Right forelimb (tissue), 1 donor: ENCODE results near the gene ENKUR.

ENCODE experiments used
- DNase-seq: peaks from one replicate; pipeline ENCODE4 v3.0.0-alpha.2; 2018

ENKUR gene, protein sequence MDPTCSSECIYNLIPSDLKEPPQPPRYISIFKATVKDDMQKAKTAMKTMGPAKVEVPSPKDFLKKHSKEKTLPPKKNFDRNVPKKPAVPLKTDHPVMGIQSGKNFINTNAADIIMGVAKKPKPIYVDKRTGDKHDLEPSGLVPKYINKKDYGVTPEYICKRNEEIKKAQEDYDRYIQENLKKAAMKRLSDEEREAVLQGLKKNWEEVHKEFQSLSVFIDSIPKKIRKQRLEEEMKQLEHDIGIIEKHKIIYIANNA

DNA sequence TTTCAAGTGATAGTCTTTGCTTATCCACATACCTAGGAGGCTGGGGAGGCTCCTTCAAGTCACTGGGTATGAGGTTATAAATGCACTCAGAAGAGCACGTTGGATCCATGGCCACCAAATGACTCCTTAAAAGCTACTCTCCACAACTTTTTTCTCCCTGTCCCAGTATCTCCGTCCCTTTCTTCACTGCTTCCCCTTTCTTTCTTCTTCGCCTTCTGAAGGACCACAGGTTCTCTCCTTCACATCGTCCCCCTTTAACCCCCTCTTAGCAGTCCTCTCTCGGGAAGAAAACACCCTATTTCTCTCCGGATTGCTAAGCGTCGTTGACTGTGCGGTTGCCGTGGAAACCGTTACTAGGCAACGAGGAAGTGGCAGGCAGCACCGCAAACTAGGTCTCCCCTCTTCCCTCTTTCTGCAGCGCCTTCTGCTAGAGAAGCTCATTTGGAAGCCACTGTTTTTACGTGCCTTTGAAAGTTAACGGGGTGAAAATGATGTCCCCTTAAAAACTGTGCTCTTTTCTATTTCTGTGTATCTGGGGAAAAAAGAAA, at the start of gene ENKUR:
ENKUR (minus strand) TSS at position 331 of the 548 bp plus-strand sequence; CDS start at position 109, 222 bp downstream.
- DNase-seq, result peak; percentile 91

DNA sequence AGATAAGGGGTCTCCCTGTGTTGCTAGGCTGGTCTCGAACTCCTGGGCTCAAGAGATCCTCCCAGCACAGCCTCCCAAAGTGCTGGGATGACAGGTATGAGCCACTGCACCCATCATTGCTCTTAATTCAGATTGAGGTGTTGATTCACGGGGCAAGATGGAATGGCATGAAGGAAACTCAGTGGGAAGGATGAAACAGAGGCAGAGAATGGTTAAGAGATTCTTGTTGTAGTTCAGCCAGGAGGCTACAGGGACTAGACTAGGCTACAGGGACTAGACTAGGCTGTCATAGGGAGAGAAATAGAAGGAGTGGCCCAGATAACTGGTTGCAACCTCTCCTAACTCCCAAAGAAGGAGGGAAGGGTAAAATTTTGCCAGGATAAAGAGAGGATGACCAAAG, 48.4 kb upstream of the ENKUR start:
- no peak for DNase-seq

DNA sequence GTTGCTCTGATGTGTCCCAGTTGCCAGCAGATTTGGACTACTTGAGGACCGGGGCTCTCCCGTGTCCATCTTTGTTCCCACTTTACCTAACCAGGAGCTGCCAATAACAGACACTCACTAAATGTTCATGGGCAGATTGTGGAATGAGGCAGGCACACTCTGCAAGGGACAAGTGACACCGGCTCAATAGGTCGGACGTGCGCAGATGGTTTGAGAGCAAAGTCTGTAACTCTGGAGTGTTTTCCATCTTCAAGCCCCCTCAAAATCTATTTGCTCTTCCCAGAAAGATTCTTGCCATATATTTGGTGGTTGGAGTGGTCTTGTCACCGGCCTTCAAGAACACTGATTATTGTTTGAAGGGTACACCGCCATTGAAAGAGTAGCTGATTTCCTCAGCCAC, 47.7 kb upstream of the ENKUR start:
- no peak for DNase-seq

DNA sequence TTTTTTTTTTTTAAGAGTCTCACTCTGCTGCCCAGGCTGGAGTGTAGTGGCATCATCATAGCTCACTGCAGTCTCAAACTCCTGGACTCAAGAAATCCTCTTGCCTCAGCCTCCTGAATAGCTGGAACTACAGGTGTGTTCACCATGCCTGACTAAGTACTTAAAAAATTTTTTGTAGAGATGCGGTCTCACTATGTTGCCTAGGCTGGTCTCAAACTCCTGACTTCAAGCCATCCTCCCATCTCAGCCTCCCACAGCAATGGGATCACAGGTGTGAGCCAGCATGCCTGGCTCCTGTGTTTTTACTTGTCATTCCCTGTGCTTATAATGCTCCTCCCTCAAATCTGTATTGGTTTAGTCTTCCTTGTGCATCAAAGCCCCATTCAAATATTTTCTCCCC, 47.2 kb upstream of the ENKUR start:
- no peak for DNase-seq

DNA sequence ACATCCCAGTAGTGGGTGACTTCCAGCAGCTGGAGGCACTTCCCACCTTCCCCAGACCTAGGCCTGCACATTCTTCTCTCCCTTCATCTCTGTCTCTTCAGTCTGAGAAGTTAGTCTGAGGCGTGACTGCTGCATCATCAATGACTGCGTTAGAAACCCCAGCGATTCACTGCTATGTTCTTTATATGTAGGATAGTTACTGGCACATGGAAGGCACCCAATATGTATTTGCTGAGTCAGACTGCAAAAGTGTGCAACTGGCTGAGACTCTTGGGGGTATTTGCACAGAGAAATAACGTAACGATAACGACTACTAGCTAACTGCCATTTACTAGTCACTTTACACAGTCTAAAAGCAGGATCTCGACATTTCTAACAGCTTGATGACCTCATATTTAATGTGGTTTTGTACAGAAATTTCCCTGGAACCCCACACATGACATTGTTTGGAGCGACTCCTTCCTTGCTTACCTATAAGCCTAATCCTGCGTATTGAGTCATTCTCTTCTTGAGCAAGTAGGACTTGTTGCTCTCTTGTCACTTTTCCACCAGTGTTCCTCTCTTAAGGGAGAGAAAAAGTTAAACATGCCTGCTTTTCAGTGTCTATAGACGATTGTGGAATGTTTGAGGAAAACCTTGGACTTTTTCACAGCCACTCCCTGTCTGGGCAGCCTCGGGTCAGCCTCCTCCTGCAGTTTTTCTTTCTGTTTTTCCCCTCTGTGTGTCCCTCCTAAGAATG, 45.9 kb upstream of the ENKUR start:
- no peak for DNase-seq

DNA sequence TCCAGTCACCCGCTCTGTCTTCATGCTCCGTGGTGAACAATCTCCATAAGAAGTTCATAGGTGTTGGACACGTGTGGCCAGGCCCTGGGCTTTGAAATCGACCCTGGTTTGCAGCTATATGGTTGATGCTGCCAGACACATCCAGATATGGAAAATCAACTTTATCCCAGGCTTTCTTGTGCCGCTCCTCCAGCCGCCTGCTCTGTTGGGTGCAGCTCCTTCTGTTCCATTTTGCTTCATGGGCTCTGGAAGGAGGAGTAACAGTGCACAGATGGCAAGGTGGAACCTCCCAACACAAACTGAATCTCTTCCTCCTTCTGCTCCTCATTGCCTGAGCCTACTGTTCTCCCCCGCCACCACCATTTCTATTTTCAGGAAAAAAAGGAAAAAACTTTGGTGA, 45.2 kb upstream of the ENKUR start:
- DNase-seq, result no peak

DNA sequence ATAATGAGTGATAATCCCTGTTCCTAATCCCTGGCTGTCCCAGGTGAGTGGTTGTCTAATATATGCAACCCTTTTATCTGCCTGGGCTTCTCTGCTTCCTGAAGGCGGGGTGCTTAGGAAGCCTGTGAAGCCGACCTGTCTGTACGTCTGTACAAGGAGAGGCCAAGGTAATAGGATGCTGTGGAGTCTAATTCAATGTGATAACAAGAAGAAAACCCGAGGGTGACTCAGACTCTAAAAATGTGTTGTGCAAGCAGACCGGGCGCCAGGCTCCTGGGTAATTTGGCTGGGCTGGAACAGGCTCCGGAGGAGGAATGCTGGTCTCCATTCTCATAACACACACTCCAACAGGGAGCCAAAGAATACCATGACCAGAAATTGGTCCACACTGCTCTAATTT, 44.0 kb upstream of the ENKUR start:
- DNase-seq, result no peak

DNA sequence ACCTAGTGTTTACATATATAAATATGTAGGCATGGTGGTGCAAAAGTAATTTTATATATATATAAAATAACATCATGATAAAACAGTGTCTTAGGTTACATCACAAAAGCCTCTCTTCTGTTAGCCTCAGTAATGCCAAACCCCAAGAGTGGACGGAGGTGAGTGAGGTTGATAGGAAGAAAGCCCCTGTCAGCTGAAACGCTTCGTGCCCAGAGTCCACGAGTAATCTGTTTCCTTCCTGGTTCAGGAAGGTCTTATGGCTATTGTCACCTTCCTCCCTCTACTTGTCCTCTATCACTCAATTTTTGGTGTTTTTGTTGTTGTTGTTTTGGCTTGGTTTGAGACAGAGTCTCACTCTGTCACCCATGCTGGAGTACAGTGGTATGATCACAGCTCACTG, 41.9 kb upstream of the ENKUR start:
- DNase-seq, result no peak

DNA sequence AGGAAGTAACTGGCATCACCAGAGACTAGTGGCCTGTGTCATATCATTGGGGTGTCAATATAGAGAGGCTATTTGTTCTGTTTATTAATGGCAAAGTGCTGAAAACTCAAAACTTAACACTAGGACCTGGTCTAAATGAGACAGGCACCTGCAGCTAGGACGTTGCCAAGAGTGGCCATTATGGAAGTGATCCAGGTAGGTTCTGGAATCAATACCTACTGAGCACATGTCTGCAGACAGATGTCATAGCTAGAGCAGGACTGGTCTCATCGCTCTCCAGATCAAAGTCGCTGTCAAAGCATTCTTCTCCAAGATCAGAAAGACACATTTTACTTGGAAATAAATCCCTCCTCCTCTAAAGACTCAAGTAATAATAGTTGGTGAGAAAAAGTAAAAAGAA, 40.8 kb upstream of the ENKUR start:
- no peak for DNase-seq

DNA sequence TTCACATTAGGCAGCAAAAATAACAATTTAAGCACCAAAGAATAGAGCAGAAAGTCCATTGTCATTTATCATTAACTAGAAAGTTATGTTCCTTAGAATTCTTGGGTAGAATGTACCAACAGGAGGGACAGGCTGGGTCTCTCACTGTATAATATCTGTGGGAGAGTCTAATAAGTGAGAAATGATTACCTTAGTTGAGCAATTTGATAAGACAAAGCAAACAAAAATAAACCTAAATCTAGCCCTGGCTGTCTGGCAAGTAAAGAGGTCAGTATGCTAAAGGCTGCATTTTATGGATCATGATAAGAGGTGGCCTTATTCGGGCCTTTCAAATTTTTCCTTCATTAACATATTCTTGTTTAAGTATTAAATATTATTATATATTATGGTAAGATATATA, 36.1 kb upstream of the ENKUR start:
- DNase-seq, result no peak

DNA sequence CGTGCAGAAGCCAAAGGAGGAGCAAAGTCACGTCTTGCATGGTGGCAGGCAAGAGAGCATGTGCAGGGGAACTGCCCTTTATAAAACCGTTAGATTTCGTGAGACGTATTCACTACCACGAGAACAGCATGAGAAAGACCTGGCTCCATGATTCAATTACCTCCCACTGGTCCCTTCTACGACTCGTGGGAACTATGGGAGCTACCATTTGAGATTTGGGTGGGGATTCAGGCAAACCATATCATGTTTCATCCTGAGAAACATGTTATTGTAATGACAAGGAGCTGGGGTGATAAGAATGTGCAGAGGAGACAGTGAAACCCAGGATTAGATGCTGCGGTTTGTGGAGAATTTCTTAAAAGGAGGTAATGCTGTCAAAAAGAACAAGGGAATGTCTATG, 34.4 kb upstream of the ENKUR start:
- no peak for DNase-seq

DNA sequence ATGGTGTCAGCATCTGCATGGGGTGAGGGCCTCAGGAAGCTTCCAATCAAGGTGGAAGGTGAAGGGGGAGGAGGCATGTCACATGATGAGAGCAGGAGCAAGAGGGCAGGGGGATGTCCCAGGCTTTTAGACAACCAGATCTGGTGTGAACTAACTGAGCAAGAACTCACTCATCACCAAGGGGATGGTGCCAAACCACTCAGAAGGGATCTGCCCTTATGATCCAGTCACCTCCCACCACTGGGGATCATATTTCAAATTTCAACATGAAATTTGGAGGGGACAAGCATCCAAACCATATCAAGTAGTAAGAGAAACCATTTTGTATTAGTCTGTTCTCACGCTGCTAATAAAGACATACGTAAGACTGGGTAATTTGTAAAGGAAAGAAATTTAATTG, 34.0 kb upstream of the ENKUR start:
- no peak for DNase-seq

DNA sequence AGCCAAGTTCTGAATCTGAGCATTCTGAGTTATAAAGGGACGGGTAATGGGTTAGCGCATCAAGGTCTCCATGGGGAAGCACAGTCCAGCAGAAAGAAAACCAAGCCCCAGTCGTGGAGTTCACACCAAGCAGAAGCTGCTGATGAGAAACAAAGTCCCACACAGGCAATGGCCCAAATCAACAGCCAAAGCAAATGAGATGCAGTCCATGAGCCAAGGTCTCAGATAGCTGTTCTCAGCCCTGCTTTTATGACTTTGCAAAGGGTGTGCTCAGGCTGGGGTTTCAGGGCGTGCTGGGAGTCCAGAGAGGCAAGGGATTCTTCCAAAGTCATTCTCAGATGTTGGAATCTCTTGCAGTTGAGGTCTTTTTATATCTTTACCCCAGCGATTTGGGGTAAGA, 32.5 kb upstream of the ENKUR start:
- DNase-seq, result no peak

DNA sequence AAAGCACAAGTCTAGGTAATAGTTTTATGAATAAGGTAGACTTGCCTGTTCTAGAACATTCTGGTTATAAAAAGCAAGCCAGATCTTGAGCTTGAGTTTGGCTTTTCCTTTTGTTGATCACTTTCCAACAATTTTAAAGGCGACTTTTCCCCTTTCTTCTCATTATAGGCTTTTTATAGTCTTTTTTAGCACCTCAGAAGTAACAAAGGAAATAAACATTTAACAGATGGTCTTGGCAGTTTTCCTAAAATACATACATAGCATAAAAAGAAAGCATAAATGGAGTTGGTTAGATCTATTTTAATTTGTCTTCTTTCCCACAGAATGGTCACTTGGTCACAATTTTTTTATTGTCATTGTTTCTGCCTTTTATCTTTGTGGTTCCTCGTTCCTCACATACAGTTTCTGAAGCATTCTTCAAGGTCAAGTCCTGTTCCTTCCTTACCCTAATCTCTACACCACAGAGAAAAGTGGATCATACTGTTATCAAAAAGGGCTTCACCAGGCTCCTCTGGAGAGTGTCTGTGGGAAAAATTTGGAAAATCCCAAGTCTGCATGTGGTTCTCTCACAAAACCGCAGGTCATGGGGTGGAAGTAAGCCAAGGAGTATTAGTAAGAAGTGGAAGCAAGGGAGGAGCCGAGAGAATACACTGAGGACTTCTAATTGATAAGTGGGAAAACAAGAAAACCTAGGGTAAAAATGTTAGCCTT, 31.8 kb upstream of the ENKUR start:
- no peak for DNase-seq

DNA sequence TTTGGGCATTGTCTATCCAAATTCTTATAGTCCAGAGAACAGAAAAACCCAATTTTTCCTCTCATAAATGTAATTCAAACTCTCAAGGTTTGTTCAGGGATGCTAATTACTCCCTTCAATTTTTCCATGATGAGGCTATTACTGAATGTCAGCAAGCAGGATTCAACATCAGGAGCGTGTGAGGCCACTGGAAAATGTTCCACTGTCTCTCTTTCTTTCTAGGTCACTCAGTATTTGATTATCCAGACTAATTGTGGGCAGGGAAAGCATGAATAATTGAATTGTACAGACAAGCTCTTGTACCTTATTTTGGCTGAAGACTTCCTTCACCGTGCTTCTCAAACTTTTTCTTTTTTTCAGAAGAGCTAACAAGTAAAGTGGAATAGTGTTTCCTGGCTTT, 31.1 kb upstream of the ENKUR start:
- no peak for DNase-seq

DNA sequence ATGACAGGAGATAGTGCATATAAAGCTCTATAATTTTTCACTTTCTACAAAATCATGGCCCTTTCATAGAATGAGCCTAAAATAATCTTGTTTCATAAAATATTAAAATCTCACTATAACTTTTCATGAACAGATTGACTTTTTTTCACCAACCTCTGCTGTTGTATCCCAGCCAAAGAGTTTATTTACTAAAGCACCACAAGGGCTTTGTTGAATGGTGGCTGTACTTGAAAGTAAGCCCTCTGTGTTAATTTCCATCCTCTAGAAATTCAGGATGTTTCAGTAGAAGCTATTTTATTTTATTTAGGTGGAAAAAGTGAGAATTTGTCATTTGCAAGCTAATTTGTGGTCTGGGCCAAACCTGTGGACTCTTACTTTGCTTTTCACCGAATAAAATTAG, 30.7 kb upstream of the ENKUR start:
- no peak for DNase-seq

DNA sequence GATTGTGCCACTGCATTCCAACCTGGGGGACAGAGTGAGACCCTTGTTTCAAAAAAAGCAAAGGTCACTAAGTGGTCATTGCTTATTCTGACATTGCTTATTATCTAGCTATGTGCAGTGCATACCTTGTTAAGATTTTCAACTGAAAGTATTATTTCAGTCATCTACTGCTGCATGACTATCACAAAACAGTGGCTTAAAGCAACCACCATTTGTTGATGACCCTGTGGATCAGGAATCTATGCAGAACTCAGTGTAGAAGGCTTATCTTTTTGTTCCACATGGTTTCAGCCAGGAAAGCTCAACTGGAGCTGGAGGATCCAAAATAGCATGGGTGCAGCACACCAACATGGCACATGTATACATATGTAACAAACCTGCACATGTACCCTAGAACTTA, 23.6 kb upstream of the ENKUR start:
- no peak for DNase-seq

DNA sequence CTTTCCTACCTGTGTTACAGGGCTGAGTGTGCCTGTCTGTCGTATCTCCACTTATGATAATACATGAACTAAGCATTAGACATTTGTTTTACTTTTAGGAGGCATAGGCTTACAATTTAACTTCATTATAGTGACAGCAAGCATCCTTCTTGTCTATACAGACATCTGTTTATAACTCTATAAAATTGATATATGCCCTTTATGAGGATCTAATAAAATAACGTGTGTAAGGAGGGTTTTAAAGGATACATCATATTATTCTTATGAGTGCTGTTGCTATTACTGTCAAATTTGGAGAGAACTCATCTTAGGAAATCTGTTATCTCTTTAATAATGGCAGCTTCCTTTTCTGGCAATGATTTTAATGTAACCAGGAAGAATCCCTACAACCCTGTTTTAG, 22.4 kb upstream of the ENKUR start:
- DNase-seq, result no peak

DNA sequence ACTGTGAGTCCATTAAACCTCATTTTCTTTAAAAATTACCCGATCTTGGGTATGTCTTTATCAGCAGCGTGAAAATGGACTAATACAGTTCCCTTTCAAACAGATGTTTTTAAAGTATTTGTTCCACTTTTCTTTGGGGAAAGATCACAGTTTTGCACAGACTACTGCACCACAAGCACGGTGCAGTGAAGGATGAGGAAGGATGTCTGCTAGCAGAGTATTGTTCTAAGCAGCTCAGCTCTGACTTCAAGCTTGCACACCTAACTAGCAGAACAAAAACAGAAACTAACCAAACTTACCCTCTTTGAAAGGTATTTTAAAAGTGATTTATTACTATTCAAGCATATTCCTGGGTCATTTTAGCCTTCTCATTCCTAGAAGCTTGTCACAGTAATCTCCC, 20.4 kb upstream of the ENKUR start:
- DNase-seq, result no peak

DNA sequence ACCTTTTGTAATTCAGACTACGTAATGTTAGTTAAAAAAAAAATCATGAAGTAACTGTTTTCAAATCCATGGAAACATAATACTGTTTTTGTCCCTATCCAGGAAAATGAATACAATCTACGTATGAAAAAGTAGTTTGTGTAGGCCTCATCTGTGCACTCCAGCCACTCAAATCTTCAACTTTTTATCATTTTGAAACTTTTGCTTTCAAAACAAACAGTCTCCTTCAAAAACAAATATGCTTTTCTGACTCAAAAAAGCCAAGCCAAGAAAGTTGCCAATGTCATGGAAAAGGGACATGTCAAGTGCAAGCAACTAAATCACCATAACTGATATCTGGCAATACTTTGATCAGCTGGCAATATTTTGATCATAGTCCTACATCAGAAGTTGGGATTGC, 13.6 kb upstream of the ENKUR start:
- no peak for DNase-seq

DNA sequence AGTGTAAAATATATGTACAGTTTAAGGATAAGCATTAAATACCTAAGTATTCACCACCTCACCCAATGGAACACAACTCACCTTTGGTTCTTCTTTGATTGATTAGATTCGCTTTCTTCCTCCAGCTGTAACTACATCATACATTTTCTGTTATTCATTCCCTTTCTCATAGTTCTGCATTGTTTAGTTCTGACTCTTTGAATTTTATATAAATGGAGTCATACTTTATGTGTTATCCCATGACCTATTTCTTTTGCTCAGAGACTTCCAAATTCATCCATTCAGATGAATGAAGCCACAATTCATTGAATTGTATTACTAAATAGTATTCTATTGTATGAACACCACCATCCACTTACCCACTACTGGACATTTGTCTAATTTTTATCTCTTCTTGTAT, 12.8 kb upstream of the ENKUR start:
- no peak for DNase-seq

DNA sequence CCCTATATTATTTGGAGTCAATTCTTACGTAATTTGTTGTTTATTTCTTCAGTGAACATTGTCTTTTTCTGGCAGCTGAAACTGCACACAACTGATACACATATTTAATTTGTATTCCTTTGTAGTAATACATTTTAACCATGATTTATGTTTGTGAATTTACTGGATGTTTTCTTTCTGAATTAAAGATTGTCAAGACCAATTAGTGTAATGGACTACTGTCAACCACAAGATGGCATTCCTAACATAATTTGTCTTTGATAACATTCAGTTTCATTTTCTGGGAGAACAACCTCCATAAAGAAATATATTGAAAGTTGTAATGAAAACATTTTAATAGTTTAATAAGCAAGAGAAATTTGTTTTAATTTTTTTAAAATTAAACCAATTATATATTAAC, 10.5 kb upstream of the ENKUR start:
- DNase-seq, result no peak

DNA sequence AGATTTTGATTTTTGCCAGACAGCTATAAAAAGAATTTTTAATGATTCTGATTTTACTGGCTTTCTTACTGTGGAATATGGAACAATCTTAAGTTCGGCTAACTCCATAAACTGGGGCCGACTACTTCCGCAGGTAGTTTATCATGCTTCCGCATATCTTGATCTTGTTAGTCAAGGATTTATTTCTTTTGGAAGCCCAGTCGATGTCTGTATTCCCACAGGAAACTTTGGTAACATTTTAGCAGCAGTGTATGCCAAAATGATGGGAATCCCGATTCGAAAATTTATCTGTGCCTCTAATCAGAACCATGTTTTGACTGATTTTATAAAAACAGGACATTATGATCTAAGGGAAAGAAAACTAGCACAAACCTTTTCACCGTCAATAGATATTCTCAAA, 8.6 kb upstream of the ENKUR start:
- DNase-seq, result no peak

DNA sequence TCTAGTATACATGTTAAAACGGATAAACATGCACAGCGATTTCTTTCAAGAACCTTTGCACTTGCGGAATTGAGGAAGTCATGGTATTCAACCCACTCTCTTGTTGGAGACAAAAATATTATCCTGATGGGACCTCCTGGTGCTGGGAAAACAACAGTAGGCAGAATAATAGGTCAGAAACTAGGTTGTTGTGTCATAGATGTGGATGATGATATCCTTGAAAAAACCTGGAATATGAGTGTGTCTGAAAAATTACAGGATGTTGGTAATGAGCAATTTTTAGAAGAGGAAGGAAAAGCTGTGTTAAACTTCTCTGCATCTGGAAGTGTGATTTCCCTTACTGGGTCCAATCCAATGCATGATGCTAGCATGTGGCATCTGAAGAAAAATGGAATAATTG, 7.3 kb upstream of the ENKUR start:
- DNase-seq, result no peak
